Measurements from ENCODE around the gene ATF7.
"Not testable (repeated sequence)": the region's sequence is repeated elsewhere in the genome, so short reads cannot be mapped to it uniquely, and the experiment has no call there.

ATF7 gene

GRCh38 chr12:53564941-53565340, 61.2 kb downstream of the ATF7 start:
- no peak for DNase-seq (ENCODE audit: low spot score)

- no peak for DNase-seq (ENCODE audit: low spot score)
Observed at GRCh38 chr12:53564278-53564677, 61.9 kb downstream of the ATF7 start.

GRCh38 chr12:53563452-53564028, 62.6 kb downstream of the ATF7 start:
- no peak for DNase-seq (ENCODE audit: low spot score)

- DNase-seq (ENCODE audit: low spot score), result no peak
Observed at GRCh38 chr12:53561590-53561953, 64.6 kb downstream of the ATF7 start.

- DNase-seq (ENCODE audit: low spot score), result no peak
Observed at GRCh38 chr12:53560912-53561589, 65.1 kb downstream of the ATF7 start.

GRCh38 chr12:53560351-53560750, 65.8 kb downstream of the ATF7 start:
- DNase-seq (ENCODE audit: low spot score), result no peak

- DNase-seq (ENCODE audit: low spot score), result no peak
Observed at GRCh38 chr12:53558631-53559030, 67.6 kb downstream of the ATF7 start.

- peak; percentile 56 for DNase-seq (ENCODE audit: low spot score)
Observed at GRCh38 chr12:53552361-53553327, 73.5 kb downstream of the ATF7 start.

GRCh38 chr12:53551889-53552291, 74.3 kb downstream of the ATF7 start:
- no peak for DNase-seq (ENCODE audit: low spot score)

GRCh38 chr12:53550595-53550994, 75.6 kb downstream of the ATF7 start:
- no peak for DNase-seq (ENCODE audit: low spot score)

GRCh38 chr12:53550131-53550530, 76.1 kb downstream of the ATF7 start:
- DNase-seq (ENCODE audit: low spot score), result not testable (repeated sequence)

- DNase-seq (ENCODE audit: low spot score), result not testable (repeated sequence)
Observed at GRCh38 chr12:53548354-53548753, 77.8 kb downstream of the ATF7 start.

- peak; percentile 66 for DNase-seq (ENCODE audit: low spot score)
Observed at GRCh38 chr12:53543539-53543938, 82.6 kb downstream of the ATF7 start.

- no peak for DNase-seq (ENCODE audit: low spot score)
Observed at GRCh38 chr12:53539526-53539925, 86.7 kb downstream of the ATF7 start.

- DNase-seq (ENCODE audit: low spot score), result no peak
Observed at GRCh38 chr12:53538209-53538689, 87.9 kb downstream of the ATF7 start.

GRCh38 chr12:53536962-53537361, 89.2 kb downstream of the ATF7 start:
- no peak for DNase-seq (ENCODE audit: low spot score)

GRCh38 chr12:53533471-53533870, 92.7 kb downstream of the ATF7 start:
- DNase-seq (ENCODE audit: low spot score), result no peak

- DNase-seq (ENCODE audit: low spot score), result no peak
Observed at GRCh38 chr12:53532524-53533445, 93.4 kb downstream of the ATF7 start.

- DNase-seq (ENCODE audit: low spot score), result no peak
Observed at GRCh38 chr12:53532021-53532420, 94.2 kb downstream of the ATF7 start.

GRCh38 chr12:53530920-53531319, 95.3 kb downstream of the ATF7 start:
- no peak for DNase-seq (ENCODE audit: low spot score)

GRCh38 chr12:53530061-53530460, 96.1 kb downstream of the ATF7 start:
- no peak for DNase-seq (ENCODE audit: low spot score)

GRCh38 chr12:53524476-53524875, 101.7 kb downstream of the ATF7 start:
- DNase-seq (ENCODE audit: low spot score), result no peak
